Stimulated activated CD4-positive, alpha-beta T cell treated with anti-CD3 and anti-CD28 coated beads, Interleukin-1b, Interleukin-23, amount 100 ng/mL, for 4 hours (primary cell): ENCODE data around the gene RIMKLB.

Experiments used
- DNase-seq, 2 donors: peaks; one replicate each; pipeline ENCODE4 v3.0.0-alpha.2; 2020; ENCODE audit warnings: low read depth in 2 of 2

The RIMKLB gene

GRCh38 chr12:8697476-8698131, at the start of gene RIMKLB:
Gene RIMKLB, plus strand, starts transcription at chr12:8697991. Its CDS starts 15,876 bp downstream, at chr12:8713867.
- DNase-seq: peak; percentile 74 to 83

DNA sequence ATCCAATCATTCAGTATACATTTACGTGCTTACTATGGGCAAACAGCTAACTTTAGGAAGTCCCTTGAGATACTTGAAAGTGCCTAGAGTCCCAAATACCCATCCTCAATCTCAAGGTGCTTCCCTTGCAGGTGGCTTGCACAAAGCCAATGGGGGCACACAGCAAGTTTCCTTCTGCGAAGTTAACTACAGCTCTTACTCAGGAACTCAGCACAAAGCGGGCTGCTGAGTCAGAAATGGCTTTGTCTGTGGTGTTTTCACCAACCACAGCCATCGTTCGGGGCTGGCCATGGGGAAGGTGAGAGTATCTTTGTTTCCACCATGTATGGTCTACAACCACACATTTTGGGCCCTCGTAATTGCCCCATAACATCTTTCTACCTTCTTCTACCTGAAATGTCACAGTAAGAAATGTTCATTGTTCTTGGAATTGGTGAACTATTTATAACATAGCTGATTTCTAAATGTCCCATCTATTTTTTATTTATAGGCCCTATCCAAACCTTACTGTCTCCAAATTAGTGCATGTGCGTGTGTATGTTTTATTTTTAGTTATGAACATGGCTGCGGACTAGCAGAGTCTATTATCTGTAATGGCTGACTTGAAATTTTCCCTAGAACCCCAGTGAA, 49.1 kb upstream of the RIMKLB start:
- DNase-seq: peak; percentile 9 to 23

- no peak for DNase-seq
These were observed 42.4 kb upstream of the RIMKLB start for GRCh38 chr12:8655421-8655820.

- no peak for DNase-seq
These were observed 39.4 kb upstream of the RIMKLB start for GRCh38 chr12:8658346-8658745.

DNA sequence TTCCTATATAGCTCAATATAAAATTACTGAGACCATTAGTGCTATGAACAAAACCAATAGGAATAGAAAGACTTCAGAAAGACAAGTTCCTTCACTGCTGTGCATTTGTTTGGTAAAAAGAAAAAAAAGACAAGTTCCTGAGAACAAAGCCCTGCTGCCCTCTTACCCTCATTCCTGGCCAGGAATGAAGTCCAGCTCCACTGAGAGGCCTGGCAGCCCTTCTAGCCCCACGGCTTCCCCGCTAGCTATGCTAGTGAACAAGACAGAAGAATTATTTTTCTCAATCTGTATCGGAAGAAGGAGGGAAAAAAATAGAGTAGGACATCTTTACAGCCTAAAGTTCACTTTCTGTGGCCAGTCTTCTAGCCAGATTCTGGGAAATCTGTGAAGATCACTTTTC, 36.8 kb upstream of the RIMKLB start:
- DNase-seq: no peak

GRCh38 chr12:8661751-8662150, 36.0 kb upstream of the RIMKLB start:
- DNase-seq: no peak

DNA sequence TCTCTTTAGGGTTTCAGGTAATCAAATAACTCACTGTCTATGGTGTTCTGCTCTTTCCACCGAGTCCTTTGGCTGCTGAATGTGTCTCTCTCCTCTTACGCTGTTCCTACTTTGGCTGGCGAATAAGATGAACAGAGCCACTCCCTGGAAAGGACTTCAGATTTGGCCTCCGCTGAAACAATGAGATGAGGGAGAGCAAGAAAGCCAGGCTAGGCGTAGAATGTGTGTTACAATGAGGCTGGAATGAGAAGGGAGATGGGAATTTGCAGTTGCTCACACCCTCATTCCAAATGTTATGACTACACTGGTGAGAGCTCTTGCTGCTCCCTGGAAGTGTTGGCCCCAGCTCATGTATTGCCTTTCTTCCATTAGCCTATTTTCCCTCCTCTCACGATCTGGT, 35.2 kb upstream of the RIMKLB start, which contains the start of gene MFAP5:
Gene MFAP5, minus strand, starts transcription at position 234 of the 400 bp plus-strand sequence. CDS start 722 bp downstream, outside the sequence.
- DNase-seq: no peak

DNA sequence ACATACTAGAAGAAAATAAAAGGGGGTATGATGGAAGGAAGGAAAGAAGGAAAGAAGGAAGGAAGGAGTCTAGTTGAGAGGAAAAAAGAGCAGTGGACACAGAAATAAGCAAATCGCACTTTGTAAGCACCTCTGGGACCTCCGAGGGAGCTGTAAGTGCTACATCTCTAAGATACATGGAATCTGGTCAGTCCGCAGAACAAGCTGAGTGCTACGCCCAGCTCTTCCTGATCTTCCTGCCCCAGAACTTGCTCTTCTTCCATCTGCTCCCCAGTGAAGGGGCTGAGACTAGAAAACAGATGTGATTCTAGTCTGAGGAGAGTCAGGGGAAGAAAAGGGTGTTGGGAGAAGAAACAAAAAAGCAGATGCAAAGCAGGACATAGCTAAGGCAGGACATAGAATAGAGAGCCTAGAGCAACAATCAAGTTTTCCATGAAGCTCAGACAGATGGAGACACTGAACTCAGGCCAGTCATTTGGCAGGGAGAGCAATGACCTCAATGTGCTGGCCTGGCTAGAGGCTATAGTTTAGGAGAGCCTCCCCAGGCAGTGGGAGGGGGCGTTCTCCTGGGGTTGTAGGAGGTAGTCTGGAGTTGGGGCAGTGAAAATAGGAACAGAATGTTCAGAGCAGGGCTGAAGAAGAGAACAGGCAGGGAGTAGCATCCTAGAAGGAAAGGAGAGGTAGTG, 33.4 kb upstream of the RIMKLB start:
- no peak for DNase-seq

GRCh38 chr12:8665759-8666158, 32.0 kb upstream of the RIMKLB start:
- DNase-seq: no peak

DNA sequence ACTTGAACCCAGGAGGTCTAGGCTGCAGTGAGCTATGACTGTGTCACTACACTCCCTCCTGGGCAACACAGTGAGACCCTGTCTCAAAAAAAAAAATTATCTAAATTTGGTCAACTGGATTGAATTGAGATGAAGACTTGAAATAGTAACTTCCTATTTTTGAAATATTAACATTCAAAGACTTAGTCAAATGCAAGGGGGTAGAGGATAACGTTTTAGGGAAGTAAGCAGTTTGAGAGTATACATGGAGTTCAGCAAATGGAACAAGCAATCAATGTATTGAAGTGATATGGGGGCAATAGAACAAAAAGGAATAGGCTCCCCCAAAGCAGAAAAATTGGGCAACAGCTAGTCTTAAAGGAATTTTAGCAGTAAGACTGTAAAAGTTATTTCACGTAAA, 30.5 kb upstream of the RIMKLB start:
- no peak for DNase-seq

GRCh38 chr12:8668441-8668840, 29.4 kb upstream of the RIMKLB start:
- no peak for DNase-seq

DNA sequence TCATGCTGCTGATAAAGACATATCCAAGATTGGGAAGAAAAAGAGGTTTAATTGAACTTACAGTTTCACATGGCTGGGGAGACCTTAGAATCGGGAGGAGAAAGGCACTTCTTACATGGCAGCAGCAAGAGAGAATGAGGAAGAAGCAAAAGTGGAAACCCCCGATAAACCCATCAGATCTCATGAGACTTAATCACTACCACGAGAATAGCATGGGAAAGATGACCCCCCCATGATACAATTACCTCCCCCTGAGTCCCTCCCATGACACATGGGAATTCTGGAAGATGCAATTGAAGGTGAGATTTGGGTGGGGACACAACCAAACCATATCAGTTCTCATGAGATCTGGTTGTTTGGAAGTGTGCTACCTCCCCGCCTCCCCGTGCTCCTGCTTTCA, 25.4 kb upstream of the RIMKLB start:
- DNase-seq: no peak

- no peak for DNase-seq
These were observed 22.2 kb upstream of the RIMKLB start for GRCh38 chr12:8675591-8676036.

DNA sequence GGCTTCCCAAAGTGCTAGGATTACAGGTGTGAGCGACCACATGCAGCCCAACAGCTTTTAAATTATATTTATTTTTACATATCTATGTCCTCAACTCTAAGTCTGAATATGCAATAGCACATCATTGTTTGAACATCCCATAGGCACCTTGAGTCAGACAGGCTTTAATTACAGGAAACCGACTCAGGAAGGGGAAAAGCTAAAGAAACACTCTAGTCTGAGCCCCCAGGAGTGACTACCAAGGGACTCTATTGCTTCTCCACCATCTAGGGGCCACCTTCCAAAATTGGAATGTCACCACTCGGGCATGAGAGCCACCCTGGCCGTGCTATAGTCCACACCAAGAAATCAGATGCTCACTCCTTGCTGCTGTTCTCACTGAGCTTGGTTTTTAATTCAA, 21.1 kb upstream of the RIMKLB start:
- DNase-seq: no peak

GRCh38 chr12:8677362-8677761, 20.4 kb upstream of the RIMKLB start:
- no peak for DNase-seq

GRCh38 chr12:8678661-8679111, 19.1 kb upstream of the RIMKLB start:
- no peak for DNase-seq

GRCh38 chr12:8680533-8680932, 17.3 kb upstream of the RIMKLB start:
- DNase-seq: no peak

- DNase-seq: no peak
These were observed 16.5 kb upstream of the RIMKLB start for GRCh38 chr12:8681129-8681884.

DNA sequence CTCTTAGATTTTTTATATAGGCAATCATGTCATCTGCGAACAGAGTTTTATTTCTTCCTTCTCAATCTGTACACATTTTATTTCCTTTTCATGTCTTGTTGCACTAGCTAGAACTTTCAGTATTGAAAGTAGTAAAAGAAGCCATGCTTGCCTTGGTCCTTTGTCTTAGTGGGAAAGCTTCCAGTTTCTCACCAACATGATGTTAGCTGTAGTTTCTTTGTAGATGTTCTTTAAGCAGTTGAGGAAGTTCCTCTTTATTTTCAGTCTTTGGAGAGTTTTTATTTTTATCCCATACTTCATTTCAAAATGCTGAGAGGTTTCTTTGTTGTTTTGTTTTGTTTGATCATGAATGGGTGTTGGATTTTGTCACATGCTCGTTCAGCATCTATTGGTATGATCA, 12.7 kb upstream of the RIMKLB start:
- no peak for DNase-seq

- DNase-seq: no peak
These were observed 9.8 kb upstream of the RIMKLB start for GRCh38 chr12:8687846-8688601.

GRCh38 chr12:8689681-8690080, 8.1 kb upstream of the RIMKLB start:
- no peak for DNase-seq
